Measurements from ENCODE around the gene GNPDA2.

DNA sequence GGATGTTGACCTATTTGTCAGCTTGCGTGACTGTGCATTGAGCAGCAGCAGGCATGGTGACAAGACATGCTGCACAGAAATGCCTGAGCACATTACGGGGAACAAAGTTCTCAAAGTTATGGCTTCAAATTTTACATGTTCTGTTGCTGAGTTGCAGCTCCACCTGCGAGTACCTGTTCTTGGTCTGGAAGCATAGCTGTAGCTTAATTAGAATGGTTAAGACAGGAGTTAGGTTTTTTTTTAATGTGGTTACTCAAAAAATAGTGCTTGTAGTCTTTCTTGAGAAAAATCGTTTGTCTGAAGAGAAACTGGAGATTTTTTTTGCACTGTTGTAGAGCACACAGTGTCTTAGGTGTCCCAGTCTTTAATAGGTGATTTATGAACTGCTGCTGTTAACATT lies 38.8 kb upstream of the GNPDA2 start:
- TF ChIP-seq POLR2AphosphoS5 (IDR thresholded peaks at IDR 0.05; ENCODE audit: low read depth, low read length) (no peak), TAF1 (IDR thresholded peaks at IDR 0.05; ENCODE audit: borderline replicate concordance, insufficient read depth, low read length) (no peak), SIN3A (IDR thresholded peaks at IDR 0.05; ENCODE audit: borderline replicate concordance, insufficient read depth, low read length) (no peak), FOXP2 (optimal IDR thresholded peaks at IDR 0.05; ENCODE audit: borderline replicate concordance, extremely low read depth, extremely low read length, insufficient read depth) (no peak)
- TF ChIP-seq, protein P1, sequence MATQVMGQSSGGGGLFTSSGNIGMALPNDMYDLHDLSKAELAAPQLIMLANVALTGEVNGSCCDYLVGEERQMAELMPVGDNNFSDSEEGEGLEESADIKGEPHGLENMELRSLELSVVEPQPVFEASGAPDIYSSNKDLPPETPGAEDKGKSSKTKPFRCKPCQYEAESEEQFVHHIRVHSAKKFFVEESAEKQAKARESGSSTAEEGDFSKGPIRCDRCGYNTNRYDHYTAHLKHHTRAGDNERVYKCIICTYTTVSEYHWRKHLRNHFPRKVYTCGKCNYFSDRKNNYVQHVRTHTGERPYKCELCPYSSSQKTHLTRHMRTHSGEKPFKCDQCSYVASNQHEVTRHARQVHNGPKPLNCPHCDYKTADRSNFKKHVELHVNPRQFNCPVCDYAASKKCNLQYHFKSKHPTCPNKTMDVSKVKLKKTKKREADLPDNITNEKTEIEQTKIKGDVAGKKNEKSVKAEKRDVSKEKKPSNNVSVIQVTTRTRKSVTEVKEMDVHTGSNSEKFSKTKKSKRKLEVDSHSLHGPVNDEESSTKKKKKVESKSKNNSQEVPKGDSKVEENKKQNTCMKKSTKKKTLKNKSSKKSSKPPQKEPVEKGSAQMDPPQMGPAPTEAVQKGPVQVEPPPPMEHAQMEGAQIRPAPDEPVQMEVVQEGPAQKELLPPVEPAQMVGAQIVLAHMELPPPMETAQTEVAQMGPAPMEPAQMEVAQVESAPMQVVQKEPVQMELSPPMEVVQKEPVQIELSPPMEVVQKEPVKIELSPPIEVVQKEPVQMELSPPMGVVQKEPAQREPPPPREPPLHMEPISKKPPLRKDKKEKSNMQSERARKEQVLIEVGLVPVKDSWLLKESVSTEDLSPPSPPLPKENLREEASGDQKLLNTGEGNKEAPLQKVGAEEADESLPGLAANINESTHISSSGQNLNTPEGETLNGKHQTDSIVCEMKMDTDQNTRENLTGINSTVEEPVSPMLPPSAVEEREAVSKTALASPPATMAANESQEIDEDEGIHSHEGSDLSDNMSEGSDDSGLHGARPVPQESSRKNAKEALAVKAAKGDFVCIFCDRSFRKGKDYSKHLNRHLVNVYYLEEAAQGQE (IDR thresholded peaks at IDR 0.05; ENCODE audit: insufficient read depth in 1 of 2, low read depth in 2 of 2, low read length in 2 of 2), result no peak

Data from PFSK-1 (cell line).